Mesendoderm (in vitro differentiated cells): ENCODE results near the gene MYL7. TPM values are rescaled to one million over a fixed set of nuclear protein-coding genes. Genes with fewer than 3 reads are reported as not detected.

Source experiments
- DNase-seq: peaks from one replicate; pipeline ENCODE4 v3.0.0; 2013
- H2AK5ac ChIP-seq: 2 replicates; pipeline ENCODE4 v1.6.1; 2013; ENCODE audit warnings: low read length, inconsistent platforms
- H2BK120ac ChIP-seq: 2 replicates; pipeline ENCODE4 v1.6.1; 2013; ENCODE audit warnings: low read depth, mild to moderate bottlenecking, low read length, moderate library complexity, mixed read lengths
- H2BK15ac ChIP-seq: replicated peaks from 2 replicates; pipeline ENCODE4 v1.6.1; 2013; ENCODE audit warnings: low read depth, mild to moderate bottlenecking, moderate library complexity
- H2BK5ac ChIP-seq: 2 replicates; pipeline ENCODE4 v1.6.1; 2013; ENCODE audit warnings: low read length, inconsistent platforms
- H3K18ac ChIP-seq: 2 replicates; pipeline ENCODE4 v1.6.1; 2013; ENCODE audit warnings: mild to moderate bottlenecking, low read length, mixed read lengths
- H3K23ac ChIP-seq: one replicate; pipeline ENCODE4 v1.6.1; 2013; ENCODE audit warnings: low read length
- H3K27ac ChIP-seq: 2 replicates; pipeline ENCODE4 v1.5.1; 2013; ENCODE audit warnings: low read depth, mild to moderate bottlenecking, inconsistent platforms, low read length, moderate library complexity
- H3K27me3 ChIP-seq: 2 replicates; pipeline ENCODE4 v1.6.1; 2013; ENCODE audit warnings: low read length, control low read depth, mild to moderate bottlenecking, inconsistent platforms; ENCODE audit not compliant: insufficient read depth, poor library complexity
- H3K36me3 ChIP-seq: 2 replicates; pipeline ENCODE4 v1.6.1; 2013; ENCODE audit warnings: low read length, inconsistent platforms; ENCODE audit not compliant: control insufficient read depth, insufficient read depth
- H3K4ac ChIP-seq: one replicate; pipeline ENCODE4 v1.6.1; 2013; ENCODE audit warnings: low read depth, mild to moderate bottlenecking, low read length, moderate library complexity
- H3K4me1 ChIP-seq: 2 replicates; pipeline ENCODE4 v1.6.1; 2013; ENCODE audit warnings: low read depth, low read length, inconsistent platforms; ENCODE audit not compliant: control insufficient read depth
- H3K4me2 ChIP-seq: 2 replicates; pipeline ENCODE4 v1.6.1; 2013; ENCODE audit warnings: low read length
- H3K4me3 ChIP-seq: 2 replicates; pipeline ENCODE4 v1.5.1; 2013; ENCODE audit warnings: mild to moderate bottlenecking, low read length
- H3K56ac ChIP-seq: one replicate; pipeline ENCODE4 v1.6.1; 2013; ENCODE audit warnings: low read length
- H3K79me1 ChIP-seq: 2 replicates; pipeline ENCODE4 v1.6.1; 2013; ENCODE audit warnings: low read length, inconsistent platforms
- H3K79me2 ChIP-seq: 2 replicates; pipeline ENCODE4 v1.6.1; 2013; ENCODE audit warnings: mild to moderate bottlenecking, low read length; ENCODE audit not compliant: control insufficient read depth, insufficient read depth
- H3K9ac ChIP-seq: 2 replicates; pipeline ENCODE4 v1.6.1; 2013; ENCODE audit warnings: low read length, inconsistent platforms
- H4K5ac ChIP-seq: one replicate; pipeline ENCODE4 v1.6.1; 2013; ENCODE audit warnings: low read length
- H4K8ac ChIP-seq: one replicate; pipeline ENCODE4 v1.6.1; 2013; ENCODE audit warnings: low read depth, mild to moderate bottlenecking, control low read depth, low read length, moderate library complexity
- WGBS: extraction: QIAGEN DNeasy Blood & Tissue Kit; methylation state at CpG from one replicate; pipeline ENCODE4 v1.1.7; 2013; ENCODE audit warnings: low lambda C conversion rate, missing lambda C conversion rate; ENCODE audit not compliant: insufficient coverage; ENCODE audit errors: extremely low coverage; 5-methylcytosine and 5-hydroxymethylcytosine counted together
- small RNA-seq: library from polyadenylated mRNA; stranded (forward); fragments of <200 nt; extraction: miRNeasy Mini kit (QIAGEN cat#:217004); gene quantifications from one replicate; pipeline ENCODE3, GENCODE V24; 2013; ENCODE audit not compliant: insufficient read depth

Gene MYL7

GRCh38 chr7:44093102-44093641 is 48.0 kb downstream of the MYL7 start:
- Histone ChIP-seq H4K8ac (no peak overlapping the region), H3K18ac (no peak overlapping the region), H3K4me2 (no peak overlapping the region), H3K4me3 (no peak overlapping the region), H3K79me2 (no peaks in the 10 kb centered on the region), H3K23ac (no peak overlapping the region), H2BK15ac (no peak overlapping the region), H3K4me1 (no peaks in the 10 kb centered on the region), H3K27me3 (no peaks in the 10 kb centered on the region), H2BK120ac (no peak overlapping the region), H3K9ac (no peak overlapping the region), H3K56ac (no peak overlapping the region), H3K4ac (no peak overlapping the region), H3K79me1 (no peaks in the 10 kb centered on the region), H3K36me3 (no peaks in the 10 kb centered on the region), H3K27ac (no peak overlapping the region), H2AK5ac (no peak overlapping the region), H4K5ac (no peak overlapping the region), H2BK5ac (no peak overlapping the region)
- DNase-seq, result no peak
- whole genome bisulfite sequencing, result no CpG with 5 or more reads among the region's 6 CpGs

Small RNA genes within 50 kb of the gene (small RNA-seq; reads per million reads assigned to genes)
- gene RNA5SP230, result not detected
